ENCODE measurements around the gene F2RL1. TPM values are rescaled to one million over a fixed set of nuclear protein-coding genes. Genes with fewer than 3 reads are reported as not detected.

Gene F2RL1
- total and polyA plus RNA-seq, 2 experiments from 2014 or later: 0.06 TPM; not detected in 1

GRCh38 chr5:76863001-76863400, 44.2 kb downstream of the F2RL1 start:
- H3K4me1 ChIP-seq (ENCODE audit: low read depth): peaks cover 3% of the 10 kb centered on the region
- no peak for DNase-seq (ENCODE audit: low read depth in 1 of 2, low spot score in 1 of 2)
- no peaks in the 10 kb centered on the region for H3K36me3 ChIP-seq
- H3K9me3 ChIP-seq (ENCODE audit: low read depth): no peaks in the 10 kb centered on the region
- no peak overlapping the region for H3K4me3 ChIP-seq
- H3K27me3 ChIP-seq: no peaks in the 10 kb centered on the region
- H3K27ac ChIP-seq: no peak overlapping the region
- TF ChIP-seq CTCF (IDR thresholded peaks at IDR 0.05; ENCODE audit: low read depth, low read length): no peak

DNA sequence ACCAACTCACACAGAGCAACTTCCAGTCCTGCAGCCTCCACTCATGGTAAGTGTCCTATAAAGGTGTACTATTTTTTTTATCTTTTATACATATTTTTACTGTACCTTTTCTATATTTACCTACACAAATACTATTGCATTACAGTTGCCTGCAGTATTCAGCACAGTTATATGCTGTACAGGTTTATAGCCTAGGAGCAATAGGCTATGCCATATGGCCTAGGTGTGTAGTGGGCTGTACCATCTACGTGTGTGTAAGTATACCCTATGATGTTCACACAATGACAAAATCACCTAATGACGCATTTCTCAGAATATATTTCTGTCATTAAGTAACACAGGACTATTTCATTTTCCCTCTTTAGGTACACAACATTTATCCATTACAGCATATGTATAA, 47.7 kb downstream of the F2RL1 start:
- Histone ChIP-seq H3K9me3 (ENCODE audit: low read depth) (no peaks in the 10 kb centered on the region), H3K36me3 (no peaks in the 10 kb centered on the region)

GRCh38 chr5:76867038-76867437, 48.2 kb downstream of the F2RL1 start:
- Histone ChIP-seq H3K9me3 (ENCODE audit: low read depth) (no peaks in the 10 kb centered on the region), H3K36me3 (no peaks in the 10 kb centered on the region), H3K27ac (no peak overlapping the region), H3K27me3 (no peaks in the 10 kb centered on the region), H3K4me1 (ENCODE audit: low read depth) (peaks cover 3% of the 10 kb centered on the region), H3K4me3 (no peak overlapping the region)
- TF ChIP-seq CTCF (IDR thresholded peaks at IDR 0.05; ENCODE audit: low read depth, low read length): no peak
- no peak for DNase-seq (ENCODE audit: low read depth in 1 of 2, low spot score in 1 of 2)

More for the DNA sequence above, 47.7 kb downstream of the F2RL1 start:
- Histone ChIP-seq H3K27ac (no peak overlapping the region), H3K4me3 (no peak overlapping the region), H3K4me1 (ENCODE audit: low read depth) (peaks cover 3% of the 10 kb centered on the region), H3K27me3 (no peaks in the 10 kb centered on the region)
- no peak for TF ChIP-seq CTCF (IDR thresholded peaks at IDR 0.05; ENCODE audit: low read depth, low read length)
- no peak for DNase-seq (ENCODE audit: low read depth in 1 of 2, low spot score in 1 of 2)

DNA sequence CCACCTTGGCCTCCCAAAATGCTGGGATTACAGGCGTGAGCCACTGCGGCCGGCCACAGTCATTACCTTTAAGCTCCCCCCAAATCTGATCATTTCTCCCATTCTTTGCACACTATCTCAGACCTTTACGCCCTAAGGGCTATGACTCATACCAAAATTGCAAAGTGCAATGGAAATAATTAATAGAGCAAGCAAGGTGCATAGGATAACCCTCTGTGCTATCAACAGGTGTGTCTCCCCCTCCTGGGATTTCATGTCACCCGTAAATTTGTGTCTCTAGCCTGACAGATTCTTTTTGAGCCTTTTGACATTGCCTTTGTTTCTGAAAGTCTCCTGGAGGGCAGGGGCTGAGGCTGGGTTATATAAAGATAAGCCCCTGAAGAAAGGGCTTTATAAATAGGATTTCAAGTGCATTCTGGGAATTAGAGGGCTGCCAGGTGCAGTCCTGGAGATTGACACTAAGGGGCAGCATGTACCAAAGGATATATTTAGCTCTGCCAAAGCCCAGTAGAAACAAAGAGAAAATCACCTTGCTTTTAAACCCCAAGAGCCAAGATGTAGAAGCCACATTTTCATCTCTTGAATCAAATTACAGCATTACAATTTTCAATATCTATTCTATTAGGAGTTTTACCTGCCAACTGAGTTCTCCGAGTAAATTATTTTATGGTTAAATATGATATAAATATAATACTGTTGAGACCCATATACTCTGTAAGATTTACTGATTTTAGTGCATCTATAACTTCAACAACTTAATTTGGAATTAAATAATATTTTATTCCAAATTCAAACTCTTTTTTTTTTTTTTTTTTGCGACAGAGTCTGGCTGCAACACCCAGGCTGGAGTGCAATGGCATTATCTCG, 49.2 kb downstream of the F2RL1 start:
- peak; percentile 83 for TF ChIP-seq CTCF (IDR thresholded peaks at IDR 0.05; ENCODE audit: low read depth, low read length)
- peak overlapping the region; percentile 76 for H3K27ac ChIP-seq
- no peak overlapping the region for H3K4me3 ChIP-seq
- no peaks in the 10 kb centered on the region for H3K27me3 ChIP-seq
- H3K36me3 ChIP-seq: no peaks in the 10 kb centered on the region
- H3K9me3 ChIP-seq (ENCODE audit: low read depth): no peaks in the 10 kb centered on the region
- DNase-seq (ENCODE audit: low read depth in 1 of 2, low spot score in 1 of 2): peak; percentile 80 to 86
- H3K4me1 ChIP-seq (ENCODE audit: low read depth): peaks cover 3% of the 10 kb centered on the region

DNA sequence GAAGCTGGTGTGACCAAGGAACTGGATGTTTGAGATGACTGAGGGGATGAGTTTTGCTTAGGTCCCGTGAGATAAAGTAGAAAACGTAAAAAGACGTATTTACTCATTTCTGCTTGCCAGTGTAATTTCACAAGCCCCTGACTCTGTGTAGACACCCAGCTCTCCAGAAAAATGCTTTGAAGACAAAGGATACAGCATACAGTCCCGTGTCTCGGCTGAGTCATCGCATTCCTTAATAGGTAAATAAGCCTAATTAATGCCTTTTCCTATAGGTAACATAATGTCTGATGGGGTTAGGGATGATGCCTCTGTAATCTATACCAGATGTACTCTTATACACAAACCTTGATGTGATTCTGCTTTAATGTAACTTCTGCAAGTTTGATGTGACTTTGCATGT, 51.2 kb downstream of the F2RL1 start:
- H3K27ac ChIP-seq: no peak overlapping the region
- no peak for DNase-seq (ENCODE audit: low read depth in 1 of 2, low spot score in 1 of 2)

More for the DNA sequence above, 51.2 kb downstream of the F2RL1 start:
- no peaks in the 10 kb centered on the region for H3K27me3 ChIP-seq
- peaks cover 21% of the 10 kb centered on the region for H3K4me1 ChIP-seq (ENCODE audit: low read depth)
- H3K4me3 ChIP-seq: no peak overlapping the region
- H3K9me3 ChIP-seq (ENCODE audit: low read depth): no peaks in the 10 kb centered on the region
- TF ChIP-seq CTCF (IDR thresholded peaks at IDR 0.05; ENCODE audit: low read depth, low read length): no peak
- no peaks in the 10 kb centered on the region for H3K36me3 ChIP-seq

Data from cardiac muscle cell (in vitro differentiated cells and primary cell).